Naive thymus-derived CD8-positive, alpha-beta T cell (primary cell): ENCODE measurements around the gene PCDHA1. TPM values are rescaled to one million over a fixed set of nuclear protein-coding genes. Genes with fewer than 3 reads are reported as not detected.

Source experiments
- ATAC-seq, 2 donors: fragments of 150-1000 bp; cut with Tn5 transposase in 1 of 2; sonication (Bioruptor Pico), chemical (Tn5 transposase) in 1 of 2; 1 replicate in 1 of 2; 2 replicates in 1 of 2; pipeline ENCODE4 v1.10.0; 2021; ENCODE audit warnings: mild to moderate bottlenecking in 2 of 2, moderate library complexity in 2 of 2
- POLR2A ChIA-PET: fragments of 350-600 bp; sonication (Branson Sonifier 250); formaldehyde crosslinking; loops from one replicate; lab custom pipeline; 2021; ENCODE audit warnings: antibody characterized with exemption; lab: Charles Lee
- DNase-seq, 10 donors: peaks; one replicate each; pipeline versions ENCODE4 v3.0.0 to v3.0.0-alpha.2; 2020 to 2022
- H3K27ac Mint-ChIP-seq, 10 donors: one replicate each; pipeline ENCODE4 v1.8.0; 2020 to 2022; ENCODE audit warnings: mild to moderate bottlenecking in 10 of 10, mixed read lengths in 10 of 10, moderate library complexity in 4 of 10, inconsistent platforms in 1 of 10
- H3K27me3 Mint-ChIP-seq, 5 donors: one replicate each; pipeline ENCODE4 v1.8.0; 2021 to 2022; ENCODE audit warnings: mixed read lengths in 5 of 5
- H3K36me3 Mint-ChIP-seq, 3 donors: one replicate each; pipeline ENCODE4 v1.8.0; 2020 to 2022; ENCODE audit warnings: mixed read lengths in 3 of 3, mild to moderate bottlenecking in 2 of 3, inconsistent platforms in 1 of 3
- H3K4me1 Mint-ChIP-seq, 4 donors: one replicate each; pipeline ENCODE4 v1.8.0; 2021 to 2022; ENCODE audit warnings: mixed read lengths in 4 of 4
- H3K4me3 Mint-ChIP-seq, 10 donors: one replicate each; pipeline ENCODE4 v1.8.0; 2020 to 2022; ENCODE audit warnings: mild to moderate bottlenecking in 10 of 10, mixed read lengths in 10 of 10, moderate library complexity in 6 of 10, inconsistent platforms in 1 of 10
- H3K9me3 Mint-ChIP-seq, 9 donors: one replicate each; pipeline ENCODE4 v1.8.0; 2020 to 2022; ENCODE audit warnings: mixed read lengths in 9 of 9, mild to moderate bottlenecking in 3 of 9, inconsistent platforms in 1 of 9, moderate library complexity in 1 of 9
- polyA plus RNA-seq, 3 donors: library from polyadenylated mRNA; unstranded; fragments of 300-500 nt; fragmentation: Illumina TruSeq; gene quantifications; one replicate each; pipeline ENCODE4 v1.2.3, GENCODE V29; 2021
- total RNA-seq, 8 experiments: library from RNA in 2 of 8; stranded (reverse) in 2 of 8; gene quantifications; one replicate each; pipeline ENCODE4 v1.2.3 and lab custom pipeline; 2021 to 2026

Gene PCDHA1
- total and polyA plus RNA-seq, 5 experiments from 2014 or later, result not detected

- ATAC-seq, result no peak
- peaks cover under 1 to 29% (median 12%) of the 10 kb centered on the region in 5 donors for H3K27me3 Mint-ChIP-seq
- no peaks in the 10 kb centered on the region for H3K36me3 Mint-ChIP-seq
- no peak overlapping the region for H3K27ac Mint-ChIP-seq
- no peak for DNase-seq
- POLR2A ChIA-PET, result no interaction called here
- no peak overlapping the region for H3K4me3 Mint-ChIP-seq
- H3K9me3 Mint-ChIP-seq, result peaks cover 0 to 18% (median 7%) of the 10 kb centered on the region in 9 donors
- no peaks in the 10 kb centered on the region for H3K4me1 Mint-ChIP-seq
Observed at GRCh38 chr5:141039061-141039460, 253.1 kb downstream of the PCDHA1 start.

- H3K27me3 Mint-ChIP-seq, result peaks cover 5 to 33% (median 15%) of the 10 kb centered on the region in 5 donors
- no peak overlapping the region for H3K27ac Mint-ChIP-seq
- DNase-seq (no peak), ATAC-seq (no peak)
- POLR2A ChIA-PET, result no interaction called here
- H3K36me3 Mint-ChIP-seq, result peaks cover 0 to 4% (median 0%) of the 10 kb centered on the region in 3 donors
- no peak overlapping the region for H3K4me3 Mint-ChIP-seq
- peaks cover 0 to 18% (median 8%) of the 10 kb centered on the region in 9 donors for H3K9me3 Mint-ChIP-seq
- no peaks in the 10 kb centered on the region for H3K4me1 Mint-ChIP-seq
Observed at GRCh38 chr5:141039517-141039916, 253.6 kb downstream of the PCDHA1 start.

DNA sequence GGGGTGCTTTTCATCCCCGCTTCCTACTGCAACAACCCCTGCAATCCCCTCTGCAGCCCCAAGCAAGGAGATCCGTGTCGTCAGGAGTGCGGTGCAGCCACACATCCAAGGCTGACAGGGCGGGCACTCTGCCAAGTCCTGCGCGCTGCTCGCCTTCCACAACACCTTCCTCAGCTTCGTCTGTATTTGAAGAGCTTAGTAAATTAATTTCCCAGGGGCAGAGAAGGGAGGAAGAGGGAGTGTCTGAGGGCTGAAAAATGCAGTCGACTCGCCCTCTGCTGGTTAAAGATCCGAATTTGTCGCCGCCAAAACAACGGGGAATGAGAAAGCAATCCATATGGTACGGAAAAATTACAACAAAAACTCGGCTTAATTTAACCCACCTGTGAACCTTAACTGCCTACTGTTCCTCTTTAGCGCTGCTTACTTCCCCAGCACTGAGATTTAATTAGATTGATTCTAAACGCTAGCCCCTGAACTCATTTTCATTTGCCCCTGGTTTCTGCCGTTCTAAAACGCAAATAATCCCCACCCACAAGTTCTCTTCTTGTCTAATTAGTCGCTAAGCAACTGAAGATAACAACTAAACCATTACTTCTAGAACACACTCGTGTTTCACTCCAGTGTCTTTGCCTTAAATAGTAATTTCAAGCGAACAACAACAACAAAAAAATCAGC, 254.3 kb downstream of the PCDHA1 start:
- POLR2A ChIA-PET, result no interaction called here

GRCh38 chr5:141040771-141041426, 255.0 kb downstream of the PCDHA1 start:
- POLR2A ChIA-PET, result no interaction called here
- H3K27ac Mint-ChIP-seq, result no peak overlapping the region

More for the DNA sequence above, 254.3 kb downstream of the PCDHA1 start:
- Mint-ChIP-seq H3K36me3 (peaks cover 0 to 11% (median 0%) of the 10 kb centered on the region in 3 donors), H3K4me1 (no peaks in the 10 kb centered on the region), H3K9me3 (peaks cover 3 to 23% (median 9%) of the 10 kb centered on the region in 9 donors), H3K4me3 (no peak overlapping the region), H3K27me3 (peaks cover 11 to 34% (median 13%) of the 10 kb centered on the region in 5 donors), H3K27ac (no peak overlapping the region)
- no peak for DNase-seq
- ATAC-seq, result no peak

DNA sequence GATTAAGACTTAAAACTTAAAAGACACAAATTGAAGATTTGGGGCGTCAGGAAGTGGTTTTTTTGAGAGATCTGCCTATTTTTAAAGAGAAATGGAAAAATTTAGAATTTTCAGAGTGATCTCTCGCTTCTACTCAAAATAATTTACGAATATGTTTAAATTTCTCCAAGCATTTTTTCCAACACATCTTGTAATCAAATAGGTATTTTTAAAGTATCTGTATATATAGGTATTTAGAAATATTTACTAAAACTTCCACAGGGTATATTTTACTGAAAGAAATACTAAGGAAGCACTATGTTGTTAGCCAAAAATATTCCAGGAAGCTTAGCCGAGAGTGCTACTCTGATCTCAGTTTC, 255.5 kb downstream of the PCDHA1 start:
- no peak overlapping the region for H3K4me3 Mint-ChIP-seq
- no peak overlapping the region for H3K27ac Mint-ChIP-seq
- peaks cover 12 to 34% (median 19%) of the 10 kb centered on the region in 5 donors for H3K27me3 Mint-ChIP-seq
- ATAC-seq (no peak), DNase-seq (no peak)
- peaks cover 0 to 11% (median 2%) of the 10 kb centered on the region in 3 donors for H3K36me3 Mint-ChIP-seq
- POLR2A ChIA-PET, result no interaction called here
- H3K9me3 Mint-ChIP-seq, result peaks cover 4 to 28% (median 10%) of the 10 kb centered on the region in 9 donors
- H3K4me1 Mint-ChIP-seq, result no peaks in the 10 kb centered on the region

More at GRCh38 chr5:141040771-141041426, 255.0 kb downstream of the PCDHA1 start:
- peaks cover 12 to 34% (median 17%) of the 10 kb centered on the region in 5 donors for H3K27me3 Mint-ChIP-seq
- peak in 1 of 2 donors; percentile 56 for ATAC-seq
- peaks cover 0 to 11% (median 0%) of the 10 kb centered on the region in 3 donors for H3K36me3 Mint-ChIP-seq
- peak; percentile 19 to 76 (median 58) for DNase-seq
- no peak overlapping the region for H3K4me3 Mint-ChIP-seq
- peaks cover 3 to 28% (median 9%) of the 10 kb centered on the region in 9 donors for H3K9me3 Mint-ChIP-seq
- H3K4me1 Mint-ChIP-seq, result no peaks in the 10 kb centered on the region

GRCh38 chr5:141042555-141042954, 256.6 kb downstream of the PCDHA1 start:
- H3K4me3 Mint-ChIP-seq, result no peak overlapping the region
- POLR2A ChIA-PET, result no interaction called here
- peaks cover 15 to 39% (median 21%) of the 10 kb centered on the region in 5 donors for H3K27me3 Mint-ChIP-seq
- peaks cover 4 to 28% (median 9%) of the 10 kb centered on the region in 9 donors for H3K9me3 Mint-ChIP-seq
- no peaks in the 10 kb centered on the region for H3K4me1 Mint-ChIP-seq
- peaks cover 0 to 11% (median 3%) of the 10 kb centered on the region in 3 donors for H3K36me3 Mint-ChIP-seq
- ATAC-seq (no peak), DNase-seq (no peak)
- no peak overlapping the region for H3K27ac Mint-ChIP-seq

DNA sequence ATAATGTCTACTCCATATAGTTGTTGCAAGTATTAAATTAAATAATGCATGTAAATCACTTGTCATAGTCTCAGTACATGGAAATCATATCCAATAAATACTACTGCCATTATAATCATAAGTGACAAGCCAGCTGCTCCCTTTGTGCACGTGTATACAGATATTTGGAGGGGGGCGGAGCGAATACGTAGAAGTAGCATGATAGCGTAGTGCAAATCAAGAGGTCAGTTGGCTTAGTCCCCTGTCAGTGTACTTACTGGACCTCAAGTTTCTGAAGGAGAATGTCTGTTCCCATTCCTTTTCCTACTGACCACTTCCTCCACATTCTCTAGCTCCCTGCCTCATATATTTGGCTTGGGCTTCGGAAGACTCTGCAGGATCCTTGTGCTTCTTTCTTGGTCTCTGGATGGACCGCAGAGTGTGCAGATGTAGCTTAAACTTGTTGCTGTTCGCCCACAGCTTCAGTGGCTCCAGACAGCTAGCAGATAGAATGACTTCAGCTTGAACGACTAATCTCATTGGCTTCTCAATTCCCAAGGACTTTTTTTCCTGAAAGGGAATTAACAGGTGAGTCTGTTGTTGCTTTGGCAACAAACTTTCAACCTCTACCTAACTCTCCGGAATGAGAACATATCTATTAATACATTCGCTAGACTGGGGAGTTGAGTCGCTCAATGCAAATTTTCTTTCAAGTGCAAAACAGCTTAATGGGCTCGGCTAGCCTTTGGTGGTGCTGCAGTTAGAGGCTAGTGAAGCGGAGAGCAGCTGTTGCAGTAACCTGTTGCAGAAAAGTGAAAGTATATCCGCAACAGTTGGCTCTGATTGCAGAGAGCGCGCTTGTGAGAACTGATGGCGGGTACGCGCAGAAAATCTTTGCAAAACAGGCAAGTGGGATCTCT, 264.9 kb downstream of the PCDHA1 start, which contains the start of gene PCDHB1:
Gene PCDHB1 (plus strand): TSS at position 753 of the 899 bp plus-strand sequence. CDS start 97 bp downstream, at position 850.
- Mint-ChIP-seq H3K27ac (peak within 1 kb of the TSS in 1 of 10 donors; percentile 19), H3K27me3 (peaks cover 32 to 80% (median 41%) of the 10 kb centered on the region in 5 donors), H3K9me3 (peaks cover 0 to 38% (median 27%) of the 10 kb centered on the region in 9 donors), H3K36me3 (peaks cover 4 to 38% (median 5%) of the 10 kb centered on the region in 3 donors), H3K4me3 (peak within 1 kb of the TSS; percentile 62 to 89 (median 78)), H3K4me1 (peaks cover 3 to 15% (median 5%) of the 10 kb centered on the region in 4 donors)
- DNase-seq, result no peak
- ATAC-seq, result no peak
- POLR2A ChIA-PET, result no interaction called here

DNA sequence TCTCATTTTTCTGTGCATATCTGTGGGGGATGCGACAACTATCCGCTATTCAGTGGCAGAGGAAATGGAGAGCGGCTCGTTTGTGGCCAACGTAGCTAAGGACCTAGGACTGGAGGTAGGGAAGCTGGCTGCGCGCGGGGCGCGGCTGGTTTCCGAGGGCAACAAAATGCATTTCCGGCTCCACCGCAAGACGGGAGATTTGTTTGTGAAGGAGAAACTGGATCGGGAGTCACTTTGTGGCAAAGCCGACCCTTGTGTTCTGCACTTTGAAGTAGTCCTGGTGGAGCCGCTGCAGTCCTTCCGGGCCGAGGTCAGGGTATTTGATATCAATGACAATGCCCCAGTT, 265.6 kb downstream of the PCDHA1 start:
- H3K4me3 Mint-ChIP-seq, result peak overlapping the region; percentile 62 to 89 (median 78)
- H3K36me3 Mint-ChIP-seq, result peaks cover 2 to 38% (median 4%) of the 10 kb centered on the region in 3 donors
- POLR2A ChIA-PET, result no interaction called here
- H3K27me3 Mint-ChIP-seq, result peaks cover 29 to 74% (median 41%) of the 10 kb centered on the region in 5 donors
- DNase-seq, result no peak
- peaks cover 3 to 15% (median 5%) of the 10 kb centered on the region in 4 donors for H3K4me1 Mint-ChIP-seq
- H3K27ac Mint-ChIP-seq, result peak overlapping the region in 1 of 10 donors; percentile 19
- peaks cover 0 to 38% (median 22%) of the 10 kb centered on the region in 9 donors for H3K9me3 Mint-ChIP-seq
- ATAC-seq, result no peak

Other genes starting within 250 kb of the PCDHA1 start
- 10 to 100 TPM; 24.5 to 27.3 TPM for gene EIF4EBP3, start 238.5 kb upstream of the PCDHA1 start, total RNA-seq
- gene EIF4EBP3, start 238.5 kb upstream of the PCDHA1 start, polyA plus RNA-seq, result 10 to 100 TPM; 50.4 to 79.6 (median 71.5) TPM
- gene SRA1, start 228.7 kb upstream of the PCDHA1 start, total RNA-seq, result 10 to 100 TPM; 27.8 to 28.3 TPM
- gene SRA1, start 228.7 kb upstream of the PCDHA1 start, polyA plus RNA-seq, result 10 to 100 TPM; 26.7 to 37.5 (median 37.1) TPM
- 10 to 100 TPM; 75.6 to 77.5 TPM for gene APBB3, start 221.5 kb upstream of the PCDHA1 start, total RNA-seq
- gene APBB3, start 221.5 kb upstream of the PCDHA1 start, polyA plus RNA-seq, result 1 to 10 TPM; 2.5 to 4.6 (median 3.7) TPM
- gene SLC35A4, start 221.3 kb upstream of the PCDHA1 start, total RNA-seq, result 10 to 100 TPM; 53.6 to 58.3 TPM
- 100 to 1,000 TPM in 2 of 3 donors, 10 to 100 TPM in 1; 92.8 to 142 (median 113) TPM for gene SLC35A4, start 221.3 kb upstream of the PCDHA1 start, polyA plus RNA-seq
- 1 to 10 TPM; 4.5 to 4.6 TPM for gene CD14, start 153.0 kb upstream of the PCDHA1 start, total RNA-seq
- gene CD14, start 153.0 kb upstream of the PCDHA1 start, polyA plus RNA-seq, result 1 to 10 TPM; 1.5 to 3.1 (median 2.1) TPM
- gene TMCO6, start 146.7 kb upstream of the PCDHA1 start, total RNA-seq, result 10 to 100 TPM; 46.3 to 55.8 TPM
- 10 to 100 TPM; 11.5 to 20.5 (median 13.9) TPM for gene TMCO6, start 146.7 kb upstream of the PCDHA1 start, polyA plus RNA-seq
- gene NDUFA2, start 138.5 kb upstream of the PCDHA1 start, total RNA-seq, result 10 to 100 TPM; 43.6 to 44.3 TPM
- 100 to 1,000 TPM; 137 to 167 (median 160) TPM for gene NDUFA2, start 138.5 kb upstream of the PCDHA1 start, polyA plus RNA-seq
- 100 to 1,000 TPM; 178 TPM for gene IK, start 138.3 kb upstream of the PCDHA1 start, total RNA-seq
- 100 to 1,000 TPM; 168 to 207 (median 200) TPM for gene IK, start 138.3 kb upstream of the PCDHA1 start, polyA plus RNA-seq
- 10 to 100 TPM; 46.2 to 47.7 TPM for gene WDR55, start 121.2 kb upstream of the PCDHA1 start, total RNA-seq
- gene WDR55, start 121.2 kb upstream of the PCDHA1 start, polyA plus RNA-seq, result 10 to 100 TPM in 1 of 3 donors, 1 to 10 TPM in 2; 9.2 to 15.6 (median 9.6) TPM
- gene DND1, start 112.6 kb upstream of the PCDHA1 start, total RNA-seq, result 1 to 10 TPM; 3.4 to 3.7 TPM
- under 1 TPM in 1 of 3 donors, not detected in 2; 0.17 TPM for gene DND1, start 112.6 kb upstream of the PCDHA1 start, polyA plus RNA-seq
- gene HARS1, start 94.8 kb upstream of the PCDHA1 start, total RNA-seq, result 10 to 100 TPM; 83.6 to 84.1 TPM
- 10 to 100 TPM; 63.2 to 77.5 (median 65.3) TPM for gene HARS1, start 94.8 kb upstream of the PCDHA1 start, polyA plus RNA-seq
- 10 to 100 TPM; 63.5 to 68.0 TPM for gene HARS2, start 94.7 kb upstream of the PCDHA1 start, total RNA-seq
- gene HARS2, start 94.7 kb upstream of the PCDHA1 start, polyA plus RNA-seq, result 10 to 100 TPM; 15.4 to 24.6 (median 20.1) TPM
- 10 to 100 TPM; 55.8 to 59.6 TPM for gene ZMAT2, start 85.7 kb upstream of the PCDHA1 start, total RNA-seq
- gene ZMAT2, start 85.7 kb upstream of the PCDHA1 start, polyA plus RNA-seq, result 10 to 100 TPM; 64.2 to 81.3 (median 77.0) TPM
- not detected for gene PCDHA2, start 8.7 kb downstream of the PCDHA1 start, total RNA-seq
- not detected for gene PCDHA2, start 8.7 kb downstream of the PCDHA1 start, polyA plus RNA-seq
- not detected for gene PCDHA3, start 14.9 kb downstream of the PCDHA1 start, total RNA-seq
- gene PCDHA3, start 14.9 kb downstream of the PCDHA1 start, polyA plus RNA-seq, result not detected
- not detected for gene PCDHA4, start 20.9 kb downstream of the PCDHA1 start, total RNA-seq
- not detected for gene PCDHA4, start 20.9 kb downstream of the PCDHA1 start, polyA plus RNA-seq
- not detected for gene PCDHA5, start 35.5 kb downstream of the PCDHA1 start, total RNA-seq
- gene PCDHA5, start 35.5 kb downstream of the PCDHA1 start, polyA plus RNA-seq, result not detected
- gene PCDHA6, start 41.8 kb downstream of the PCDHA1 start, total RNA-seq, result not detected
- not detected for gene PCDHA6, start 41.8 kb downstream of the PCDHA1 start, polyA plus RNA-seq
- not detected for gene PCDHA7, start 48.1 kb downstream of the PCDHA1 start, total RNA-seq
- gene PCDHA7, start 48.1 kb downstream of the PCDHA1 start, polyA plus RNA-seq, result not detected
- gene PCDHA8, start 55.0 kb downstream of the PCDHA1 start, total RNA-seq, result not detected
- not detected for gene PCDHA8, start 55.0 kb downstream of the PCDHA1 start, polyA plus RNA-seq
- gene PCDHA9, start 62.2 kb downstream of the PCDHA1 start, total RNA-seq, result not detected
- gene PCDHA9, start 62.2 kb downstream of the PCDHA1 start, polyA plus RNA-seq, result not detected
- not detected for gene PCDHA10, start 69.8 kb downstream of the PCDHA1 start, total RNA-seq
- gene PCDHA10, start 69.8 kb downstream of the PCDHA1 start, polyA plus RNA-seq, result not detected
- not detected for gene PCDHA11, start 82.8 kb downstream of the PCDHA1 start, total RNA-seq
- gene PCDHA11, start 82.8 kb downstream of the PCDHA1 start, polyA plus RNA-seq, result not detected
- not detected for gene PCDHA12, start 89.2 kb downstream of the PCDHA1 start, total RNA-seq
- gene PCDHA12, start 89.2 kb downstream of the PCDHA1 start, polyA plus RNA-seq, result not detected
- not detected for gene PCDHA13, start 96.0 kb downstream of the PCDHA1 start, total RNA-seq
- not detected for gene PCDHA13, start 96.0 kb downstream of the PCDHA1 start, polyA plus RNA-seq
- not detected for gene PCDHAC1, start 140.2 kb downstream of the PCDHA1 start, total RNA-seq
- gene PCDHAC1, start 140.2 kb downstream of the PCDHA1 start, polyA plus RNA-seq, result not detected
- gene PCDHAC2, start 180.3 kb downstream of the PCDHA1 start, total RNA-seq, result not detected
- not detected for gene PCDHAC2, start 180.3 kb downstream of the PCDHA1 start, polyA plus RNA-seq